CD4-positive, alpha-beta T cell treated with Interferon gamma for 1 hour (primary cell): ENCODE data around the gene SRPRB.
"Not testable (repeated sequence)": the region's sequence is repeated elsewhere in the genome, so short reads cannot be mapped to it uniquely, and the experiment has no call there.

Source experiments
- DNase-seq: peaks from one replicate; pipeline ENCODE4 v3.0.0-alpha.2; 2020

The SRPRB gene

DNA sequence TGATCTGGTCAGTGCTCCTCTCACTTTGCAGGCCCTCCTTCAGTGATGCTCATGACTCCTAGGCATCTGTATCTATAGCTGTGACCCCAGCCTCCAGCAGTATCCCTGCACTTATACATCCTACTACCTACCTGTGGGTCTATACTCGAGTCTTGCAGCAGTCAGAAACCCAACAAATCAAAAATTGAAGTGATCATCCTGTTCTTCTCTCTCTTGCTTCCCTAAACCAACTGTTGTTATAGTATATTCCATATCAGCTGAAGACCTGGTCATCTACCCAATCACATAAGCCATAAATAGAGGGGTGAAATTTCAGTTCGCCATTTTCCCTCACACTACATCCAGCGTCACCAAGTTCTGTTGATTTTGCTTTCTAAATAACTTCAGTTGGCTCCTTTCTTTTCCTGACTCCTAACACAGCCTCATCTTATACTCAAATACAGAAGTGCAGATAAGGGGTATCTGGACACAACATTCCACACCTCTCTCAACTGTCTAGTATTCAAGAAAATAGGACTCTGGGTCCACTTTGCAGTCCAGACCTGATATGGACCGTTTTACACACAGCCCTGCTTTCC, 25.9 kb upstream of the SRPRB start:
- DNase-seq: no peak

DNA sequence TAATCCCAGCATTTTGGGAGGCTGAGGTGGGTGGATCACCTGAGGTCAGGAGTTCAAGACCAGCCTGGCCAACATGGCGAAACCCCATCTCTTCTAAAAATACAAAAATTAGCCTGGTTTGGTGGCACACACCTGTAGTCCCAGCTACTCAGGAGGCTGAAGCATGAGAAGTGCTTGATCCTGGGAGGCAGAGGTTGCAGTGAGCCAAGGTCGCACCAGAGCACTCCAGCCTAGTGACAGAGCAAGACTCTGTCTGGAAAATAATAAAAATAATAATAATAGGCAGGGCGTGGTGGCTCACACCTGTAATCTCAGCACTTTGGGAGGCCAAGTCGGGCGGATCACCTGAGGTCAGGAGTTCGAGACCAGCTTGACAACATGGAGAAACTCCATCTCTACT, 24.9 kb upstream of the SRPRB start:
- not testable (repeated sequence) for DNase-seq

DNA sequence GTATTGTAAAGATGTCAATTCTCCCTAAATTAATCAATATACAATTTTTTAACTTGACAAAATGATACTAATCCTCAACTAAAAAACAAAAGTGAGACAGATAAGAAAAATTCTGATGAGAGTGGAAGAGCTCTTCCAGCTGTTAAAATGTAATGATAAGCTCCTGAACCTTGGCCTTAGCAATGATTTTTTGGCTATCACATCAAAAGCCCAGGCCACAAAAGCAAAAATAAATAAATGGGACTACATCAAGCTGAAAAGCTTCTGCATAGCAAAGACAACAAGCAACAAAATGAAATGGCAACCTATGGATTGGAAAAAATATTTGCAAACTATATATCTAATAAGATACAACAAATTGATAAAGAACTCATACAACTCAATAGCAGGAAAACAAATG, 24.0 kb upstream of the SRPRB start:
- no peak for DNase-seq

DNA sequence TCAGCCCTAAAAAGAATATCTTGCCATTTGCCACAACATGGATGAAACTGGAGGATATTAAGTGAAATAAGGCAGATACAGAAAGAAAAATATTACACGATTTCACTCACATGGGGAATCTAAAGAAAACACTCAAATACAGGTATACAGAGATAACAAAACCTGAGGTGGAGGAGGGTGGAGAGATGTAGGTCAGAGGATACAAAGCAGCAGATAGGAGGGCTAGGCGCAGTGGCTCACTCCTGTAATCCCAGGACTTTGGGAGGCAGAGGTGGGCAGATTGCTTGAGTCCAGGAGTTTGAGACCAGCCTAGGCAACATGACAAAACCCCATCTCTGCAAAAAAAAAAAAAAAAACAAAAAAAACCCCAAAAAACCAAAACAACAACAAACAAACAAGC, 23.2 kb upstream of the SRPRB start:
- DNase-seq: no peak

DNA sequence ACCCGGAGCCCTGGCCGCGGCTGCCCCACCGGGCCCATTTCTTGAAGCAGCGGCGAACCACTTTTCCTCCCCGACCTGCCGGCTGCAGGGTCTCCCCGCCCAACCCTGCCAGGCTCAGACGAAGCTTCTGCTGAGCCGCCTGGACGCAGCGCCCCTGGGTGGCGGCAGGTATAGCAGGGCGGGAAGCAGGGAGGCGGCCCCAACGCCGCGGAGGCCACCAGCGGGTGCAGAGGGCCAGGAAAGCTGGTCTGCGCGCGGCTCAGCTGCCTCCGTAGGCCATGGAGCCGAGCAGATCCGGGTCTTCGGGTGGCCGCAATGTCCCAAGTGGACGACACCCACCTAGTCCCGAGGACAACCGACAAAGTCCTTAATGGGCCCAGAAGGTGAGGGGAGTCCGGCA, 21.9 kb upstream of the SRPRB start:
- DNase-seq: no peak

DNA sequence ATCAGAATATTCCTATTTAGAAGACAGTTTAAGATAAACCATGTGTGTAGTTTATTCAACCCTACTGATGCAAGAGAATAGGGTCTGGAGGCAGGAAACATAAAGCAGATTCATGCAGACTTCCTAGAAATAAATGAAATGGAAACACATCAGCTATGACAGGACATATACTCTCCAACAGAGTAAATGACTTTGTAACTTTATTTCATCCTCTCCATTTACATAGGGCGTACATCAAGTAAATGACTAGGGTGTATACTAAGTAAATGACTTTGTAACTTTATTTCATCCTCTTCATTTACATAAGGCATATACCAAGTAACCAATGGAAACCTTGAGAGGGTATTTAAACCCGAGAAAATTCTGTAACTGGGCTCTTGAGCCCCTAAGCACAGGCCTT, 17.6 kb upstream of the SRPRB start:
- no peak for DNase-seq

DNA sequence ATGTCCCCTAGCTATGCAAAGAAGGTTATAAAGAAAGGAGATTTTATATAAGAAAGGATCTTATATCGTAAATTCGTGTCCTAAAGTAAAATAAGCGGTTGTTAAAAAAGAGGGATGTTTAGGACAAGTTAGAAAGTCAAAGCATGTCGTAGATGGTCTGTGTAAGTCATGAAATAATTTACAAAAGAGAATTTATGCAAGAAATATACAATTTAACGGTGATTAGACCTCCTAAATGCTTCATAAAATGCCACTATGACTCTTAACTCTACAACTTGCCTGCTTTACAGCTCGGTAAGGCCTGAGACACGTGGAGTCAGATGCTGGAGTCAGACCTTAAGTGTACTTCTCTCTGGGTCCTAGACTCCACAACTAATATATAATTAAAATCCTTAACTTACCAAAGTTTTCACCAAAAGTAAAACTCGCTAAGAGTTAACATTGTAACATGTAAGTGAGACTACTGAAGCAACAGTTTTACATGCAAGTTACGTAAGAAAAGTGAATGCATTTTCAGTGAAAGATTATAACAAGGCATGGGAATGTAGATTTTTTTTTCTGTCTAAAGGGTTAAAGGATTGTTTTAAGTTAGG, 13.3 kb upstream of the SRPRB start:
- no peak for DNase-seq

DNA sequence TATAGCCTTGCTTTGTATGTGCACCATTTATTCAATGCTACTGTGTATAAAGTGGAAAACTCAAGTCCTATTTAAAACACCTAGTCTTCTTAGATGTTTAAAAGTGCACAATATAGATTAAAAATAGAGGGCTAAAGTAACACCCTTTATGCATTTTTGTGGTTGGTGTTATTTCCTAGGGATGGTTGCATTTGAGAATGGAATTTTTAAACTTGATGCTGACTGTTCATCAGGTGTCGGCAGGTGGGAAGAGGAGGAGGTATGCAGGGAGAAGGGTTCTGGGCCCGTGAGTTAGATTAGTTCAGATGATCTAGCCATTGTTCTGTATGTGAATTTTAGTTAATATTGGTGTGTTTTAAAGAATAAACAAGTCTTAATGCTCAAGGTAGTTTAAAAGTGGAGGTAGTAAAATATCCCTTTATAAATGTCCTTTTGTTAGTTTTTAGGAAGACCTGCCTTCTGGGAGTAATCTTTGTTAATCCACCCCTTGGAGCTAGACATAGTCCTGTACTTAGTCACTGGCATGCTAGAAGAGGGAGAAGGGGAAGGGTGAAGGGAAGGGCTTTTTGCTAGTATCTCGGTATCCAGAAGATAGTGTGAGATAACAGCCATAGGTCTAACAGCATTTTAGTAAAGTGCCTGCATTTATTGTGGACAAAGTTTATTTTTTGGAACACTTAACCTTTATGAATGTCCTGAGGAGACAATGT, 8.1 kb upstream of the SRPRB start:
- no peak for DNase-seq

DNA sequence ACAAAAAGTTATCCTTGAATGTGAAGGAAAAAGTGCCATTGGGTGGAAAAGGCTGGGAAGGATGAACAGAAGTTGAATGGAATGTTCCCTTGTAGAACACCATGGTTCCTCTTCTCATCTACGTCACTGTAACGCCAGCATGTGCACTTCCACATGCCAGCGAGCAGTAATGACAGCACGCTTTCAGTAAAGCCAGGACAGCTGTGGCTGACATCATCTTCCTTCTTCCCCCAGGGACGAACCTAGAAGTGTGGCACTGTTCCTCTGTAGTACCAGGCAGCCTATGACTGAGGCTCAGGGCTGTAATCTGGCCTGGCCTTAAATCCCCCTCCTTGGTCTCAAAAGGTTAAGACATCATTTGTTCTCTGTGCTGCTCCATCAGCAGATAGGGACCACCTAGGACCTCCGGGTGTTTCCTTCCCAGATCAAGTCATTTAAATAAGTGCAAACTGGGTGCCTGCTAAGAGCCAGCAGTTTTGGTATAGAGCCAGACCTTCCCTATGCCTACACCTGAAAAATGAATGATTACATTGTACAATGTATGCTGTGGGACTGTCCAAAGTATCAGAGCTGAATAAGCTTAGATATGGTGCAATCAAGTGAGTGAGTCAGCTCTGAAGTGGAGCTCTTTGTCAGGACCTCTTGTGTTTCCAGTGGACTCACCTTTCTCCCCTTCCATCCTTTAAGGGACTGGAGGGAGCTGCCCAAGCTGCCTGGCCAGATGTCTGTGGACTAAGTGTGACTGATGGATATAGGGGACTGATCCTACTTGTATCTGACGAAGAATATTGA, 5.6 kb upstream of the SRPRB start:
- DNase-seq: peak; percentile 19

DNA sequence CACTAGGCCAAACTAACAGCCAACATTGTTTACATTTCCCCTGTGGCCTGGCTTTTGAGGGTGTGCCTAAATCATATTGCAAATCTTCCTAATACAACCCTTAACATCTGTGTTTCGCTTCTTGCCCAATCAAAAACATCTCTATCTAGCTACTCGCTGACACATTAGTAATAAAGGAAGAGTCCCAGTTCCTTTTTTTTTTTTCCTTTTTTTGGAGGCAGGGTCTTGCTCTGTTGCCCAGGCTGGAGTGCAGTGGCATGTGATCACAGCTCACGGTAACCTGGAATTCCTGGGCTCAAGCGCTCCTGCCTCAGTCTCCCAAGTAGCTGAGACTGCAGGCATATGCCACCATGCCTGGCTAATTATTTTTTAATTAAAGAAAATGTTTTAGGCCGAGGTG, 2.1 kb upstream of the SRPRB start:
- no peak for DNase-seq

DNA sequence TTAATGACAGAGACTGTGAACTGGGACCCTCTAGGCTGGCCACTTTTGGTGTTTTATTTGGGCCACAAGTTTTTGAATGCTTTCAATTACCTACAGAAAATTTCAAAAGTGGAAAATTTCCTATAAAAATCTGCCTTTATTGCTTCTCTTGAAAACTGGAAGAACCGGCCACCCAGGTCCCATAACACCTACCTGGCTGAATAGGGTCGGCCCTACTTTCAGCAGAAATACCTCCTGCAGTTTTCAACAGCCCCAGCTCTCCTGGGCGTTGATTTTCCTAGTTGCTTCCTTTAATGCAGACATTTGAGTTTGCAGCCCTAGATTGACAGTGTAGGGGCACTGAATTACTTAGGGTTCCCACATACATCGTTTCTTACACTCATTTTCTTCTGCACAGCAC, 719 bp upstream of the SRPRB start:
- DNase-seq: no peak

DNA sequence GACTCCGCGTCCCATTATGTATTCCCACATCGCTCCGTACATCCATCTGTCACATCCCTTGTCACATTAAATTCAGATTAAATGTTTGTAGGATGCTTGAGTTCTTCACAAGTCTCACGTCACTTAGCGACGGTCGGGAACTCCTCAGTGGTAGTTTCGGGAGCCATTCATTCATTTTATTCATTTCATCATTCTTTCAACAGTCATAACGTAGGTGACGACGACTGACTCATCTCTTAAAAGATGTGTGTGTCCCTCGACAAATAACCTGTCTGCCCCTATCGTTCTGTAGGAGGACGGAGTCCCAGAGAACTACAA, 272 bp upstream of the SRPRB start:
- no peak for DNase-seq

DNA sequence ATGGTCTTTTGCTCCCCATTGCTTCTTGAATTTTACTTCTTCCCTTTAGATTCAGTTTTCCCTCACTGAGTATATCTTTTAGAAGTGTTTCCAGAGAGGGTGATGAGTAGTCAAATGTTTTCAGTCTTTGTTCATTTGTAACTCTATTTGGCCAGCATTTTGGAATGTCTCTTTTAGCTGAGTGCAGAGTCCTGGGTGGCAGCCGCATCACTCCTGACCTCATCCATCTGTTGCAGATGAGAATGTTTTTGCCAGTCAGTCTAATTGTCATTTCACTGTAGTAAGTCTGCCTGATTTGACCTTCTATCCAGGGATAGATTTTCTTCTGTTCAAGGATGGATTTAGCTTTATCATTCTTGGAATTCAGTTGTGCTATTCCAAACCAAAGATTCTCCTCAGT, 7.3 kb downstream of the SRPRB start:
- no peak for DNase-seq

DNA sequence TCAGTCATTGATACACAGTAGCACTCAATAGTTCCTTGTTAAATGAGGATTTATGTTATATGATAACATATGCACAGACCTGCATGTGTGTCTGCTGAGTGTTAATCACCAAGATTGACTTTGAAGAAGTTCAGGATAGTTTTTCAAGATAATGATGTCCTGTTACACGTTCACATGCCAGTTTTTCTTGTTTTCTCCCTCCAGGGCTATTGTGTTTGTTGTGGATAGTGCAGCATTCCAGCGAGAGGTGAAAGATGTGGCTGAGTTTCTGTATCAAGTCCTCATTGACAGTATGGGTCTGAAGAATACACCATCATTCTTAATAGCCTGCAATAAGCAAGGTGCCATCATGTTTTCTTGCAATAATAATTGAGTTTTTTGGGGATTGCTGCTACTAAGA, 9.8 kb downstream of the SRPRB start:
- DNase-seq: no peak

DNA sequence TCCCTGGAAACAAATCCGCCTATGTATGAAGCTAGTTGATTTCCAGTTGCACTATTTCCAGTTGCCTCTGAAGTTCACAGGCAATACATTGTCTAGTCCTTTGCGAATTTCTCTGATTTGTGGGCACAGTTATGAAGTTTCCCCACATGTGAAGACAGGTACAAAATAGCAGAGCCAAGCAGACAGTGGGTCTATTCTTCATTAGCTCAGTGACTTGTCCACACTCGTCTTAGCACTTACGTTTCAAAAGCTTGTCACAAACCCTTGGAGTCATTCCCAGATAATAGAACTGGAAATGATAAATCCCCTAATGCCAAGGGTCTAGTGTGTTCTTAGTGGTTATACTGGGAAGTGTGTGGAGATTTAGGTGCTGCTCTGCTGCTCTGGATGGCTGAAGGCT, 14.5 kb downstream of the SRPRB start:
- DNase-seq: no peak

DNA sequence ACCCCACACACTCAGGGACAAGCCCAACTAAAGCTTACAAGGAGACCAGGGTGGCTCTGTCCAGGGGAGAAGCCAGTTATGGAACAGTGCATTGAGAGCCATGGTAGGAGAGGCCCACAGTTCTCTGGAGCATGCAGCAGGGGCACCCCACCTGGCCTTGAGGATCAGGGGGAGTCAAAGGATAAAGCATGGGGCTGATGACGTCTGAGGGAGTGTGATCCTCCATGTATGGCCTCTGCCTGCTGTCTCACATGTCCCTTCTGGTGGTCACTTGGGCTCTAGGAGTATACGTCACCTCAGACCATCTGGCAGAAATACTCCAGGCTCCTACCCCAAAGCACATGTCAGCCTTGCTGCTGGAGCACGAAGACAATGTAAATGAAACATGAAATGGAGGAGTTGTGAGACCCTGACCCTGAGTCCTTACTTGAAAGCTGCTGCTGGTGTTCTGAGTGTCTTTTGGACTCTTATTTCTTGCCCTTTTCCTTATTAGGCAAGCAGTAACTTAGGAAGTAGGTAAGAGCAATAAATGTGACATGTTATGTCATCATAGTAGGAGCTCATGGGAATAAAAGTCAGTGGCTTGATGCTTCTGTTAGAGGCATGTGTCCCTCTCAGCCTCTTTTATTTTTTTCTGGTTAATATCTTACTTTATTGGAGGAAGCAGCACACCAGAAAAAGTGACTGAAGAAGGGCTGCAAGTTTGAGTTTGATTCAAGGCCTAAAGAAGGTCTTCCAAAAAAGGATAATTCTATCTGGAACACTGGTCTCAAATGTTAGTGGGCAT, 15.5 kb downstream of the SRPRB start:
- DNase-seq: no peak

DNA sequence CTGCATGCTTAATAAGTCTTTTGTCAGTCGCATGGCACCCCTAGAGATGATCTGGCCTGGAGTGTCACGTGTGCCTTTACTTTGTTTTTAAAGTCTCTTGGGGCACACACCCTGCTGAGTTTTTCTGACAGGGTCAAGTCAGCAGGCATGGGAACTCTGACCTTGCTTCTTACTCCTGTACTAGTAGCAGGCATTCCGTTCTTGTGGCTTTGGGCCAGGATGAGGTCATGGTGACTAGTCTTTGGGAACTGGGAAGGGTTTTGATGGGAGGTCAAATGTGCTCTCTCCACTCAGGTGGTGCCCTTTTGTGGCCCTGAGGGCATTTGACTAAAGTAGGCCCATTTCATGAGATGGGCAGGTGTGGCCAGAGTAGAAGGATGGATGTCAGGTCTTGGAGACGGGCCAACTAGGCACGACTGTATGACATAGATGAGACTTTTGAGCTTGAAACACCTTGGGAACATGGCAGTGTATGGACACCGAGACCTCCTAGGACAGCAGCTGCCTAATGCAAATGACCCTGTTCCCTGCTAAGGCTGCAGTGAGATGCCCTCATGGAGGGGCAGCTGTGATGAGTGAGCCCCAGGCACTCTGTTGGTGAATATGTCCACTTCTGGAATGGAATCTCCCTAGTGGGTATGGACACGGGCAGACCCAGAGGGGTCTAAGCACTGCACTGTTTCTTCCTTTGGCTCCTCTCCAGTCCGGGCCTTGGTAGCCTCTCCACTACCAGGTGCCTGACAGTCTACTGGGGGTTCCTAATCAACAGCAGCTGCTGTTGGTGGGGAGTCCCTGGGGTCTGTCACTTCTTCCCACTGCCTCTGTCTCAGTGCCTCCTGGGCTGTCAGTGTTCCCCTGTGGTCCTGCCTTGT, 16.4 kb downstream of the SRPRB start:
- DNase-seq: no peak

DNA sequence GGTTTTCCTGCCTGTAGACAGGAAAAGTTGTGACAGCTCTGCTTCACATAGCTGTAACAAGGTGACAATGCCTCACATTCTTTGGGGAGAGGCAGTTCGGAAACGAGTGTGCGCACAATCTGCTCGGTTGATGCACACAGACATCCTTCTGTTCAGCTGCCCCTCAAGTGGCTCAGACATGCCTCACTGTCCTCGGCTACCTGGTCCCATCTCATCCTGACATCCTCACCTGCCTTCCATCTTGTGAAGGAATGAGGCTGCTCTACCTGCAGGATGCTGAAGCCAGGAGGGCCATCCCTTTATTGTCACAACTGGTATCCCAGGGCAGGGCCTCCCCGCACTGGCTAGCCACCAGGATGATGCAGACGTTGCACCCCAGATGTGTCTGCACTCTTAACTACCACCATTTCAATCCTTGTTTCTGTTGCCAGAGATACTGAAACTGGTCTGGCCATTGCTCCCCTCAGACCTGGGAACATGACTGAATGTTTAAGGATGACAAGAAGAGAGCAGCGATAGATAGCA, 19.4 kb downstream of the SRPRB start:
- no peak for DNase-seq

DNA sequence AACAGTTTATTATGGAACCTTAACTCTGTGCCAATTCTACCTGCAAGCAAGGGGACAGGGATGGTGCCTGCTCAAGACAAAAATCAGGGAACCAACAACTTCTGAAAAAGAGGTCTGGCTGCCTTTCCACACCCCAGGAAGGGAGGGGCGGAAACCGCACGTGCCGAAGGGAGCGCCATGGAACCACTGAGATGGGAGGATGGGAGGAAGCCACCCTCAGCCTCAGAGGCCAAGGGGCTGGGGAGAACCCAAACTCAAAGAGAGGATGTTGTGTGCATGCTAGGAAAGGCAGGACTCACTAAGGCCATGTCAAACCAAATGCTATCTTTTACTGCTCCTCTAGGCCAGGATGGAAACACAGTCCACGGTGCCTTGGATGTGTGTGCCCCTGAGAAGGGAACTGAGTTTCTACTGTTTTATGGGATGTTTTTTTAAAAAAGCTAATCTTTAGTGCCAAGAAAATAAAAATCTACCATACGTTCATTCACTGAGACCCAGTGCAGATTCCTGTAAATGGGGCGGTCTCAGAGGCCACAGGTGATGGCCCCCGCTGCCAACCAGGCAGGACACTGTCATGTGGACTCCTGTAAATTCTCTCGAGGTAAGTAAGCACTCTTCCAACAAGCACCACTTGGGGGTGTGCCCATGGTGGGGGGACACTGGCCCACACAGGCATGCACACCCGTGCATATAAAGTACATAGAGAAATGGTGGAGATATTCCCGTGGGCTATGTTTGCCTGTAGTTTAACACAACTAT, 20.5 kb downstream of the SRPRB start:
- no peak for DNase-seq

DNA sequence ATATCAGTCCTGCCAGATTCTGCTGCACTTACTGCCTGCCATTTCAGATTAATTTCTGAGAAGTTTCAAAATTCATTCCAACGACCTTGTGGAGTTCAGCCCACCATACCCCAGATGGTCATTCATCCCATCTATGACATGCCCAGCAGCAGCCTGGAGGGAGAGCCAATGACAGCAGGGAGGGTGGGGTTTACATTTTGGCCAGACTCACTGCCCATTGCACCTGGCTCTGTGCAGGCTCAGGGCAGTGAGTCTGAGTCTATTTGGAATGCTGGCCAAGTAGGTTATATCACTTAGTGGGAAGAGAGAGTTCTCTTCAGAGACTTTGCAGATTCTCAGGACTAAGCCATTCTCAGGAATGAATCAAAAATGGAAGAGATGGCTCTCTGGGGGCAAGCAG, 21.5 kb downstream of the SRPRB start:
- no peak for DNase-seq

DNA sequence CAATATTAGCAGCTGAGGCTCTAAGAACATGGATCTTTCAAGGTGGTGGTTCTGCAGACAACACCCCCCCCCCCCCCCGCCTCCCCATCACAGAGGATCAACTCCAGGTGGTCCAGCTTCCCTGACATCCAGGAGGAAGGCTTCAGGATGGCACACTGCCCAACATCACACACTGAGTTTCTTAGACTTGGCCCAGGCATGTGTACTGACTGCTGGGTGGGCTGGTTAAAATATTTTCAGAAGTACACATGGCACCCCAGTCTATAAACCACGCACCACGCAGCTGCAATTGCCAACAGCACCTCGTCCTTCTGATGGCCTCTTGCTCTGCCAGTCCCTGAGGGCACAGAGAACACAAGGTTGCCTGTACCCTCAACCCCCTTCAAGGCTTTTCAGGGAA, 22.1 kb downstream of the SRPRB start:
- no peak for DNase-seq
